Esophagus squamous epithelium (tissue), 5 donors: ENCODE data around the gene RMI1. TPM values are rescaled to one million over a fixed set of nuclear protein-coding genes. Genes with fewer than 3 reads are reported as not detected.

Experiments used
- DNase-seq: peaks from one replicate; lab custom pipeline; 2025; lab: John Stamatoyannopoulos, UW
- H3K27ac ChIP-seq, 4 donors: fragments of 200-600 bp; sonication (generic); one replicate each; pipeline ENCODE4 v1.5.1; 2016 to 2019; ENCODE audit warnings: mild to moderate bottlenecking in 1 of 4
- H3K27me3 ChIP-seq, 4 donors: fragments of 200-600 bp; sonication (generic); 1 replicate in 3 of 4; 2 replicates in 1 of 4; pipeline versions ENCODE4 v1.5.1 to v1.6.0; 2017 to 2021; ENCODE audit warnings: antibody characterized with exemption in 1 of 4
- H3K36me3 ChIP-seq, 3 donors: fragments of 200-600 bp; sonication (generic); one replicate each; pipeline ENCODE4 v1.5.1; 2016 to 2019
- H3K4me1 ChIP-seq, 3 donors: fragments of 200-600 bp; sonication (generic); one replicate each; pipeline ENCODE4 v1.5.1; 2017 to 2019
- H3K4me3 ChIP-seq, 4 donors: fragments of 200-600 bp; sonication (generic); 1 replicate in 3 of 4; 2 replicates in 1 of 4; pipeline ENCODE4 v1.5.1; 2016 to 2019; ENCODE audit warnings: mild to moderate bottlenecking in 2 of 4, moderate library complexity in 1 of 4
- H3K9me3 ChIP-seq, 3 donors: fragments of 200-600 bp; sonication (generic); one replicate each; pipeline ENCODE4 v1.5.1; 2016 to 2019
- CTCF ChIP-seq, 6 experiments: fragments of 450-650 bp in 4 of 6; fragments of 200-600 bp in 2 of 6; sonication (generic) in 2 of 6; IDR thresholded peaks; one replicate each; pipeline ENCODE4 v1.5.1; 2016 to 2019; ENCODE audit warnings: antibody characterized with exemption in 6 of 6, mild to moderate bottlenecking in 4 of 6, moderate library complexity in 4 of 6
- POLR2A ChIP-seq, 4 donors: fragments of 450-650 bp; IDR thresholded peaks; one replicate each; pipeline ENCODE4 v1.6.1; 2017; ENCODE audit warnings: antibody characterized with exemption in 4 of 4, mild to moderate bottlenecking in 4 of 4, moderate library complexity in 3 of 4
- WGBS, 2 donors: methylation state at CpG; one replicate each; pipeline ENCODE4 v1.1.5; 2018; 5-methylcytosine and 5-hydroxymethylcytosine counted together
- intact Hi-C: fragments of 100-400 bp; cut with DNase I; formaldehyde crosslinking; loops from one replicate; pipeline ENCODE4 v1.15.0; 2022
- total RNA-seq, 4 donors: library from RNA; depleted of rRNA; stranded (reverse); fragments of >200 nt; gene quantifications; one replicate each; pipeline ENCODE4 v1.1.0, GENCODE V29; 2016
- donor health status: DM: yes; HTN: yes; CAD: no.

Gene RMI1
- total RNA-seq, 4 donors from 2014 or later = 2.8 to 7.3 (median 5.9) TPM

GRCh38 chr9:83962165-83962564 lies 18.4 kb upstream of the RMI1 start:
- intact Hi-C loops = no loop called here
- Histone ChIP-seq H3K27me3 (no peaks in the 10 kb centered on the region), H3K4me1 (peaks cover 0 to 17% (median 3%) of the 10 kb centered on the region in 3 donors), H3K4me3 (no peak overlapping the region), H3K36me3 (peaks cover 0 to 18% (median 0%) of the 10 kb centered on the region in 3 donors), H3K9me3 (no peaks in the 10 kb centered on the region), H3K27ac (no peak overlapping the region)
- TF ChIP-seq POLR2A (IDR thresholded peaks at IDR 0.05) (no peak), CTCF (IDR thresholded peaks at IDR 0.05) (no peak)
- WGBS, 2 donors = 37 to 43% methylated on average over 2 to 3 of the region's 3 CpGs
- DNase-seq = no peak

DNA sequence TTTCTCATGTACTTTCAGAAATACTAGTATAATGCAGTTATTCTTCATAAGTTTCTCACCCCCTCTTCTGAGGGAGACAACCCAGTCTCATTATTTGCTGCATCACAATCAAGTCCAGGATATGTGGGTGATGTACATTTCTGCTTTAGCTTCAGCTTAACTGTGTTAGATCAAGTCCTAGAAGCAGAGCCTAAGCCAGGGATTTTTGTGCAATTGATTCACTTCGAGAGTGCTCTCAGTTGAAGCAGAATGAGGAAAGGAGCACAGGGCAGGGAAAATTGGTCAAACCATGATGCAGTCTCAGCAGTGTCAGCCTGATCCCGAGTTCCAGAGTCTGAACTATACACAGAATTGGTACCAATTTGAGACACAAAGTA lies 15.6 kb upstream of the RMI1 start:
- no peak overlapping the region for H3K4me3 ChIP-seq
- DNase-seq = no peak
- intact Hi-C loops = no loop called here
- no peaks in the 10 kb centered on the region for H3K27me3 ChIP-seq
- WGBS, 2 donors = 33 to 39% methylated on average over 2 of the region's 2 CpGs
- H3K27ac ChIP-seq = no peak overlapping the region
- H3K9me3 ChIP-seq = no peaks in the 10 kb centered on the region
- no peak for TF ChIP-seq POLR2A (IDR thresholded peaks at IDR 0.05)
- TF ChIP-seq CTCF (IDR thresholded peaks at IDR 0.05) = no peak
- peaks cover 0 to 6% (median 3%) of the 10 kb centered on the region in 3 donors for H3K4me1 ChIP-seq
- H3K36me3 ChIP-seq = peaks cover 0 to 46% (median 17%) of the 10 kb centered on the region in 3 donors

DNA sequence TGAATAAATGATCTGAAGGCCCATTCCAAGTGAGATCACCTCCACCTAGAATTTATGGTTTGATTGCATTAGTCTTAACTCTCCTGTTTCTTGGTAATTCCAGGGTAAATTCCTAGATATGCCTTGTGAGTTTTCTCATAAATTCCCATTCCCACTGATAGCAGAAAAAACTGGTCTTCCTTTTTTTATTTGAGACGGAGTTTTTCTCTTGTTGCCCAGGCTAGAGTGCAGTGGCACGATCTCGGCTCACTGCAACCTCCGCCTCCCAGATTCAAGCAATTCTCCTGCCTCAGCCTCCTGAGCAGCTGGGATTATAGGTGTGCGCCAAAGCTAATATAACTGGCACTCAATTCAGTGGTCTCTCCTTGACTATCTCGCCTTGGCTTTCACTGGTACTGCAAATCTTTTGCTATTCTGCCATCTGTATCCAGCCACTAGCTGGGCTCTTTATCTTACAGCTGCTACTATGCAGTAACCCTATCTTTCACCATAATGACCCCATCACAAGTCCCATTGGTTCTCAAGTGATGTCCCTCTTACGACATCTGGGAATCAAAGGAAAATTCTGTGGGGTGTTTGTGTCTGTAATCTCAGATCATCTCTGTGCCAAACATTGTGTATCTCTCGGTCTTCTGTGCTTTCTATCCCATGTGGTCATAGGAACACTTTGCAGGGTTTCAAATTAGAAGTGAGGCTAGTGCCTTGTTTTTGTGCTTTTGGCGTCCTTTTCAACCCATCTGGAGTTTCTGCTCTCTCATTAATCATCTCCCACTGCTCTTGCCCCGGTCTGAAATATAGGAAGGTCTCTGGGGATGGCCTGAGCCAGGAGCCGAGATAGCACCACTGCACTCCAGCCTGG lies 15.0 kb upstream of the RMI1 start:
- Histone ChIP-seq H3K4me3 (no peak overlapping the region), H3K9me3 (no peaks in the 10 kb centered on the region), H3K27me3 (no peaks in the 10 kb centered on the region), H3K27ac (no peak overlapping the region), H3K36me3 (peaks cover 3 to 52% (median 23%) of the 10 kb centered on the region in 3 donors), H3K4me1 (peaks cover 0 to 6% (median 3%) of the 10 kb centered on the region in 3 donors)
- DNase-seq = no peak
- intact Hi-C loops = no loop called here
- no peak for TF ChIP-seq CTCF (IDR thresholded peaks at IDR 0.05)
- TF ChIP-seq POLR2A (IDR thresholded peaks at IDR 0.05) = no peak
- WGBS, 2 donors = 62 to 66% methylated on average over 11 of the region's 11 CpGs

DNA sequence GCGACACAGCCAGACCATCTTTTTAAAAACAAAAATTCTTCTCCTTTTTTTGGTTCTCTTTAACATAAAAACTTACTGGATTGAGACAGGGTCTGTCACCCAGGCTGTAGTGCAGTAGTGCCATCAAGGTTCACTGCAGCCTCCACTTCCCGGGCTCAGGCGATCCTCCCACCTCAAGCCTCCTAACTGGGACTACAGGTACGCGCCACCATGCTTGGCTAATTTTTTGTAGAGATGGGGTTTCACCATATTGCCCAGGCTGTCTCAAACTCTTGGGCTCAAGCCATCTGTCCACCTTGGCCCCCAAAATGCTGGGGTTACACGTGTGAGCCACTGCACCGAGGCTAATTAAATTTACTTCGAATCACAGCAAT lies 14.4 kb upstream of the RMI1 start:
- TF ChIP-seq POLR2A (IDR thresholded peaks at IDR 0.05) (no peak), CTCF (IDR thresholded peaks at IDR 0.05) (no peak)
- 89 to 92% methylated on average over 8 of the region's 8 CpGs for WGBS, 2 donors
- H3K36me3 ChIP-seq = peaks cover 8 to 58% (median 29%) of the 10 kb centered on the region in 3 donors
- no peak overlapping the region for H3K4me3 ChIP-seq
- H3K27me3 ChIP-seq = no peaks in the 10 kb centered on the region
- H3K9me3 ChIP-seq = no peaks in the 10 kb centered on the region
- no peak for DNase-seq
- intact Hi-C loops = no loop called here
- no peak overlapping the region for H3K27ac ChIP-seq
- peaks cover 0 to 6% (median 3%) of the 10 kb centered on the region in 3 donors for H3K4me1 ChIP-seq

GRCh38 chr9:83967073-83967472 lies 13.5 kb upstream of the RMI1 start:
- Histone ChIP-seq H3K36me3 (peaks cover 8 to 67% (median 38%) of the 10 kb centered on the region in 3 donors), H3K4me3 (no peak overlapping the region), H3K4me1 (peaks cover 0 to 13% (median 3%) of the 10 kb centered on the region in 3 donors), H3K9me3 (no peaks in the 10 kb centered on the region), H3K27ac (no peak overlapping the region), H3K27me3 (no peaks in the 10 kb centered on the region)
- DNase-seq = no peak
- intact Hi-C loops = no loop called here
- TF ChIP-seq CTCF (IDR thresholded peaks at IDR 0.05) (no peak), POLR2A (IDR thresholded peaks at IDR 0.05) (no peak)
- 67 to 88% methylated on average over 1 of the region's 1 CpG for WGBS, 2 donors
